ENCODE measurements around the gene HDAC1. TPM values are rescaled to one million over a fixed set of nuclear protein-coding genes. Genes with fewer than 3 reads are reported as not detected.
A peak's percentile ranks its signal among the peaks of the same experiment; 100 is the strongest.

Gene HDAC1
- polyA plus RNA-seq, 1 of the 3 experiments (the other 2 are of a cell fraction), result 172 TPM

DNA sequence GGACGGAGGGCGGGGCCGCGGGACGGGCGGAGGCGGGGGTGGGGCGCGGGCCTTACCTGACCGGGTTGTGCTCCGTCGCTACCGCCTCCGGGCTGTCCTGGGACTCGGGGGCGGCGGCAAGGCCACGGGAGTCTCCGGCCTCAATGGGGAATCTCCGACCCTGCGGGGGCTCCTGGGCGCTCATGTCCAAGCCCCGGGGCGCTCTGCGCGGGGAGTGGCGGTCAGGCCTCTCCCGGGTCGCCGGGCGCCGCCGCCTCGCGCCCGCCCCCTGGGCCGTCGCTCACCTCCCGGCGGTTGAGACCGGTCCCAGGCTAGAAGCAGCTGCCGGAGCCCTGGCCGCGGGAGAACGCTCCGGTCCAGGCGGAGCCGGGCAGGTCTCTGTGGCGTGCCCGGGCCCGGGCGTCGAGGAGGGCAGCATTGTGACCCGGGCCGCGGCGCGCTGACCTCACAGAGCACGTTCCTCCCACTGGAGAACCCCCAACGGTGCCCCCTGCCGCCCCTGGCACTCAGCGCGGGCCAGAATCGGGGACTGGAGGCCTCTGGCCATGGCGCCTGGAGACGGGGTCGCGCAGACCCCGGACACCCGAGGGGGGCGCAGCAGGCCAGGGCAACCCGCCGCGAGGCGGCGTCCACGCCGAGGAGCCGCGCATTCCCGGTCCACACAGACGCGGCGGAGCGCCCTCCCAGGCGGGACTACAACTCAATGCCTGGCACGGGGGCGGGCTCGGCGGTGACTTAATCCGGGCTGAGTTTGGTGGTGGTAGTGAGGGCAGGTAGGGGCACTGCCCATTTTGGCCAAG is 70.0 kb downstream of the HDAC1 start:
- H3K9me3 ChIP-seq, result no peaks in the 10 kb centered on the region
- H4K20me1 ChIP-seq (ENCODE audit: insufficient read depth), result no peaks in the 10 kb centered on the region
- TF ChIP-seq JUND (IDR thresholded peaks at IDR 0.05) (no peak), FOXM1 (IDR thresholded peaks at IDR 0.05; ENCODE audit: low read depth) (no peak), ELF1 (IDR thresholded peaks at IDR 0.05) (no peak), SMC3 (IDR thresholded peaks at IDR 0.05; ENCODE audit: low read depth, low read length) (no peak), TAF1 (IDR thresholded peaks at IDR 0.05; ENCODE audit: borderline replicate concordance, low read depth, low read length) (no peak), GABPA (IDR thresholded peaks at IDR 0.05; ENCODE audit: low read depth) (no peak), EZH2phosphoT487 (IDR thresholded peaks at IDR 0.05; ENCODE audit: borderline replicate concordance, low read depth) (no peak), FOSL2 (IDR thresholded peaks at IDR 0.05; ENCODE audit: borderline replicate concordance, low read depth) (no peak), NFIC (IDR thresholded peaks at IDR 0.05; ENCODE audit: borderline replicate concordance) (no peak), RXRA (IDR thresholded peaks at IDR 0.05; ENCODE audit: borderline replicate concordance, low read depth) (no peak), TEAD4 (IDR thresholded peaks at IDR 0.05; ENCODE audit: borderline replicate concordance, insufficient read depth) (no peak), CHD2 (IDR thresholded peaks at IDR 0.05; ENCODE audit: low read length, partially characterized antibody) (no peak), POLR2AphosphoS5 (IDR thresholded peaks at IDR 0.05; ENCODE audit: low read depth, low read length) (no peak; the same call in 1 of the 2 replicates)
- TF ChIP-seq, protein P1, sequence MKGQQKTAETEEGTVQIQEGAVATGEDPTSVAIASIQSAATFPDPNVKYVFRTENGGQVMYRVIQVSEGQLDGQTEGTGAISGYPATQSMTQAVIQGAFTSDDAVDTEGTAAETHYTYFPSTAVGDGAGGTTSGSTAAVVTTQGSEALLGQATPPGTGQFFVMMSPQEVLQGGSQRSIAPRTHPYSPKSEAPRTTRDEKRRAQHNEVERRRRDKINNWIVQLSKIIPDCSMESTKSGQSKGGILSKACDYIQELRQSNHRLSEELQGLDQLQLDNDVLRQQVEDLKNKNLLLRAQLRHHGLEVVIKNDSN (IDR thresholded peaks at IDR 0.05; ENCODE audit: borderline replicate concordance, low read depth), result no peak
- TF ChIP-seq, protein P2, sequence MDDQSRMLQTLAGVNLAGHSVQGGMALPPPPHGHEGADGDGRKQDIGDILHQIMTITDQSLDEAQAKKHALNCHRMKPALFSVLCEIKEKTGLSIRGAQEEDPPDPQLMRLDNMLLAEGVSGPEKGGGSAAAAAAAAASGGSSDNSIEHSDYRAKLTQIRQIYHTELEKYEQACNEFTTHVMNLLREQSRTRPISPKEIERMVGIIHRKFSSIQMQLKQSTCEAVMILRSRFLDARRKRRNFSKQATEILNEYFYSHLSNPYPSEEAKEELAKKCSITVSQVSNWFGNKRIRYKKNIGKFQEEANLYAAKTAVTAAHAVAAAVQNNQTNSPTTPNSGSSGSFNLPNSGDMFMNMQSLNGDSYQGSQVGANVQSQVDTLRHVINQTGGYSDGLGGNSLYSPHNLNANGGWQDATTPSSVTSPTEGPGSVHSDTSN (IDR thresholded peaks at IDR 0.05), result no peak
- TF ChIP-seq, protein P3, sequence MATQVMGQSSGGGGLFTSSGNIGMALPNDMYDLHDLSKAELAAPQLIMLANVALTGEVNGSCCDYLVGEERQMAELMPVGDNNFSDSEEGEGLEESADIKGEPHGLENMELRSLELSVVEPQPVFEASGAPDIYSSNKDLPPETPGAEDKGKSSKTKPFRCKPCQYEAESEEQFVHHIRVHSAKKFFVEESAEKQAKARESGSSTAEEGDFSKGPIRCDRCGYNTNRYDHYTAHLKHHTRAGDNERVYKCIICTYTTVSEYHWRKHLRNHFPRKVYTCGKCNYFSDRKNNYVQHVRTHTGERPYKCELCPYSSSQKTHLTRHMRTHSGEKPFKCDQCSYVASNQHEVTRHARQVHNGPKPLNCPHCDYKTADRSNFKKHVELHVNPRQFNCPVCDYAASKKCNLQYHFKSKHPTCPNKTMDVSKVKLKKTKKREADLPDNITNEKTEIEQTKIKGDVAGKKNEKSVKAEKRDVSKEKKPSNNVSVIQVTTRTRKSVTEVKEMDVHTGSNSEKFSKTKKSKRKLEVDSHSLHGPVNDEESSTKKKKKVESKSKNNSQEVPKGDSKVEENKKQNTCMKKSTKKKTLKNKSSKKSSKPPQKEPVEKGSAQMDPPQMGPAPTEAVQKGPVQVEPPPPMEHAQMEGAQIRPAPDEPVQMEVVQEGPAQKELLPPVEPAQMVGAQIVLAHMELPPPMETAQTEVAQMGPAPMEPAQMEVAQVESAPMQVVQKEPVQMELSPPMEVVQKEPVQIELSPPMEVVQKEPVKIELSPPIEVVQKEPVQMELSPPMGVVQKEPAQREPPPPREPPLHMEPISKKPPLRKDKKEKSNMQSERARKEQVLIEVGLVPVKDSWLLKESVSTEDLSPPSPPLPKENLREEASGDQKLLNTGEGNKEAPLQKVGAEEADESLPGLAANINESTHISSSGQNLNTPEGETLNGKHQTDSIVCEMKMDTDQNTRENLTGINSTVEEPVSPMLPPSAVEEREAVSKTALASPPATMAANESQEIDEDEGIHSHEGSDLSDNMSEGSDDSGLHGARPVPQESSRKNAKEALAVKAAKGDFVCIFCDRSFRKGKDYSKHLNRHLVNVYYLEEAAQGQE (IDR thresholded peaks at IDR 0.05; ENCODE audit: low read depth, low read length), result no peak
- no peak overlapping the region for H3K4me3 ChIP-seq (ENCODE audit: low read depth in 2 of 2, low read length in 1 of 2)
- CTCF ChIA-PET, result interaction anchor here (0.8 kb wide), 1 partner anchor 8 kb away, joined by 4 read pairs; no protein-coding TSS in a partner anchor
- H3K27me3 ChIP-seq (ENCODE audit: insufficient read depth), result no peaks in the 10 kb centered on the region
- no peaks in the 10 kb centered on the region; a peak in 1 of 4 replicates for H3K4me1 ChIP-seq (ENCODE audit: control insufficient read depth in 1 of 2, insufficient read depth in 2 of 2, low read depth in 1 of 2, low read length in 1 of 2)
- H3K27ac ChIP-seq (ENCODE audit: low read depth in 2 of 2, low read length in 1 of 2), result no peak overlapping the region
- no peak overlapping the region for H3K9ac ChIP-seq
- H3K4me2 ChIP-seq, result no peak overlapping the region
- no peak overlapping the region for H2AFZ ChIP-seq (ENCODE audit: low read depth)
- 56% methylated on average over 38 of the region's 91 CpGs for WGBS (ENCODE audit: low lambda C conversion rate)
- H3K36me3 ChIP-seq (replicated peaks in 1 of 2; ENCODE audit: control insufficient read depth in 1 of 2, insufficient read depth in 2 of 2, low read length in 1 of 2), result peaks cover 0 to 32% of the 10 kb centered on the region in 2 experiments
- peak; percentile 63 for DNase-seq
- H3F3A ChIP-seq (replicated peaks; ENCODE audit: insufficient read depth), result peaks cover 10% of the 10 kb centered on the region
- no peaks in the 10 kb centered on the region for H3K79me2 ChIP-seq (ENCODE audit: insufficient read depth)
- POLR2A ChIA-PET, result no interaction called here
- H3K9me2 ChIP-seq, result no peaks in the 10 kb centered on the region
